ENCODE data around the gene FOXJ3.

DNA sequence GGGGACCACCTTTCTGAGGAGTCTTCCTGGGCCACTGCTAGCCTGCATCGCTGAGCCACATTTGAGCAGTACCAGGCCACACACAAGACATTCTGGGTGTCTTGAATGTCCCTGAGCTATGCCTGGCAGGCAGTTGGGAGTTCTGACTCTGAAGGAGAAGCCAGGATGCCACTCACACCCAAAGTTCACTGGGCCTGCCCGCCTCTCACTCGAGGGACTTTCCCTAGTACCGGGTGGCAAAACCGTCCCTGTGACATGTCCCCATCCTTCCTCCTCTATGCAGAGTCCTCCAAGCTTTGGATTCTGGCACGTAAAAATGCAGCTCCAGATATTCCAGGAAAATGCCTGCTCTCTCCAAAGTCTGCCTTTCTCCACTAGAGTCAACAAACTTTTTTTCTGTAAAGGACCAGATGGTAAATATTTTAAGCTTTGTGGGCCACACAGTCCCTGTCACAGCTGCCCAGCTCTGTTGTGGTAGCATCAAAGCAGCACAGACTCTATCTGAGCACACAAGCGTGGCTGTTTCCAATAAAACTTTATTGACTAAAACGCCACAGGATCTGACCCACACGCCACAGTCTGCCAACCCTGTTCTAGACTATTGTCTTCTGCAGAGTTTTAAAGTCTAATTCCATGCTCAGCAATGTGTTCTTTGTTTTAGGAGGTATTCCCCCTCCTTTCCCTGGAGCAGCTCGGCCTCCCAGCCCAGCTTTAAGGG lies 201.1 kb downstream of the FOXJ3 start:
- TF ChIP-seq, protein P1, sequence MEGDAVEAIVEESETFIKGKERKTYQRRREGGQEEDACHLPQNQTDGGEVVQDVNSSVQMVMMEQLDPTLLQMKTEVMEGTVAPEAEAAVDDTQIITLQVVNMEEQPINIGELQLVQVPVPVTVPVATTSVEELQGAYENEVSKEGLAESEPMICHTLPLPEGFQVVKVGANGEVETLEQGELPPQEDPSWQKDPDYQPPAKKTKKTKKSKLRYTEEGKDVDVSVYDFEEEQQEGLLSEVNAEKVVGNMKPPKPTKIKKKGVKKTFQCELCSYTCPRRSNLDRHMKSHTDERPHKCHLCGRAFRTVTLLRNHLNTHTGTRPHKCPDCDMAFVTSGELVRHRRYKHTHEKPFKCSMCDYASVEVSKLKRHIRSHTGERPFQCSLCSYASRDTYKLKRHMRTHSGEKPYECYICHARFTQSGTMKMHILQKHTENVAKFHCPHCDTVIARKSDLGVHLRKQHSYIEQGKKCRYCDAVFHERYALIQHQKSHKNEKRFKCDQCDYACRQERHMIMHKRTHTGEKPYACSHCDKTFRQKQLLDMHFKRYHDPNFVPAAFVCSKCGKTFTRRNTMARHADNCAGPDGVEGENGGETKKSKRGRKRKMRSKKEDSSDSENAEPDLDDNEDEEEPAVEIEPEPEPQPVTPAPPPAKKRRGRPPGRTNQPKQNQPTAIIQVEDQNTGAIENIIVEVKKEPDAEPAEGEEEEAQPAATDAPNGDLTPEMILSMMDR (IDR thresholded peaks at IDR 0.05; ENCODE audit: insufficient read depth, low read length, poor library complexity, severe bottlenecking): no peak
- TF ChIP-seq EZH2phosphoT487 (conservative IDR thresholded peaks at IDR 0.05; ENCODE audit: low read length): no peak

Measured in SU-DHL-6 (cell line).